Placental epithelial cell (primary cell): ENCODE measurements around the gene FANCB. TPM values are rescaled to one million over a fixed set of nuclear protein-coding genes. Genes with fewer than 3 reads are reported as not detected.

Source experiments
- total RNA-seq: library from RNA; depleted of rRNA; stranded (reverse); fragments of >200 nt; gene quantifications from 2 replicates; pipeline ENCODE4 v1.2.3, GENCODE V29; 2012

Gene FANCB
- 5.9 TPM in 2 replicates for total RNA-seq

DNA sequence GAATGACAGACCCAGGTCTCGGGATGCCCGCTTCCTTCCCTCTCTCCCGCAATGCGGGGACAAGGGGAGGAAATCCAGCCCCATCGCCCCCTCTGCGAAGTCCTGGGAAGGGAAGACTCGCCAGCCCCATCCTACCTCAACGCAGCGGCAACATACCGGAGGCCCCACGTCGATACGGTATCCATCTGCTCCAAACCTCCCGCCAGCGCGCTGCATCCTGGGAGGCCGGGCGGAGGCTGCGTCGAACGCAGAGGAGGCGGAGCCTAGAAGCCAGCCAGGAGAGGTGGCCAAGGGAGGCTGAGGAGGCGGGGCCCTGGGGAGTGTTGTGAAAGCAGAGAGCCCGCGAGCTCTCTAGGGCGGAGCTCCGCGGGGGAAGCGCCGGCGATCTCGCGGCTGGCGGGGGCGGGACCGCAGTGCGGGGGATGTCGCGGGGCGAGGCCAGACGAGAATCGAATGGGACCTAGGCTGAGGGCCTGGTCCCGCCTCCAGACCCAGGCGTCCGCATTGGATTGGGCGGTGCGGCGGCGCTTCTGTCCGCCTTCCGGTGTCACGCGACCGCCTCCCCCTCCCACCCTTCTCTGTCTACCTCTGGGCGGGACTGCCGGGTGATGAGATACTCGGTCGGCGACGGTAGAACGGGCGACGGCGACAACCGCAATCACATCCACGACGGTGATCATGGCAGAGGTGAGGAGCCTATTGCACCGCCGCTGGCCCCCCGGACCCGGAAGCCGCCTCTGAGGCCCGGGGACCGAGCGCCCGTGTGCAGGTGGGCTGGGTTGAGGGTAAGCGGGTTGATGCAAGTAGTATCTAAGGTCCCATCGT is at the start of gene FANCB, which contains the start of gene MOSPD2:
TSS of gene FANCB (minus strand) at position 219 of the 825 bp plus-strand sequence. CDS start 7,559 bp downstream, outside the sequence.
TSS of gene MOSPD2 (plus strand) at position 571 of the 825 bp plus-strand sequence. CDS start at position 679, 108 bp downstream.

Other genes starting within 250 kb of the FANCB start
- gene MOSPD2, start 352 bp upstream of the FANCB start, total RNA-seq = 15.3 and 17.7 TPM in 2 replicates